ENCODE data around the gene PSTK. TPM values are rescaled to one million over a fixed set of nuclear protein-coding genes. Genes with fewer than 3 reads are reported as not detected.

The PSTK gene
- total and polyA plus RNA-seq, 9 of the 15 experiments (the other 6 are each of a cell fraction or from before 2014, with no cell fraction given): 13.2 to 49.7 (median 18.9) TPM

- no peak for TF ChIP-seq E4F1 (CRISPR knock-in tag; IDR thresholded peaks at IDR 0.05; ENCODE audit: borderline replicate concordance)
- peak; percentile 39 for TF ChIP-seq CREB1 (IDR thresholded peaks at IDR 0.05)
- TF ChIP-seq CREB1 (CRISPR knock-in tag; IDR thresholded peaks at IDR 0.05): no peak; the same call in 1 of the 2 replicates
- peak; percentile 55; the same call in 1 of the 2 replicates for TF ChIP-seq SIN3B (IDR thresholded peaks at IDR 0.05; ENCODE audit: low read depth)
- TF ChIP-seq ZNF232 (CRISPR knock-in tag; IDR thresholded peaks at IDR 0.05): 0 out of 2 replicates have a peak, but pooled peaks have one; percentile 24
- no peak for TF ChIP-seq KDM1A (IDR thresholded peaks at IDR 0.05)
- TF ChIP-seq SOX6 (IDR thresholded peaks at IDR 0.05): 0 out of 2 replicates have a peak, but pooled peaks have one; percentile 13
- TF ChIP-seq SAFB (IDR thresholded peaks at IDR 0.05; ENCODE audit: borderline replicate concordance, low read depth, low read length): no peak
- no peak for TF ChIP-seq ZNF76 (CRISPR knock-in tag; IDR thresholded peaks at IDR 0.05; ENCODE audit: borderline replicate concordance)
- no peak for TF ChIP-seq CEBPB (tag; IDR thresholded peaks at IDR 0.05)
- 0 out of 2 replicates have a peak, but pooled peaks have one; percentile 25 for TF ChIP-seq XRCC5 (IDR thresholded peaks at IDR 0.05; ENCODE audit: low read depth, low read length)
- TF ChIP-seq SIN3A (IDR thresholded peaks at IDR 0.05; ENCODE audit: borderline replicate concordance in 2 of 2, control insufficient read depth in 1 of 2, low read depth in 2 of 2, low read length in 2 of 2): peak; percentile 35 to 43; a peak in 2 of 4 replicates
- TF ChIP-seq, protein P1, sequence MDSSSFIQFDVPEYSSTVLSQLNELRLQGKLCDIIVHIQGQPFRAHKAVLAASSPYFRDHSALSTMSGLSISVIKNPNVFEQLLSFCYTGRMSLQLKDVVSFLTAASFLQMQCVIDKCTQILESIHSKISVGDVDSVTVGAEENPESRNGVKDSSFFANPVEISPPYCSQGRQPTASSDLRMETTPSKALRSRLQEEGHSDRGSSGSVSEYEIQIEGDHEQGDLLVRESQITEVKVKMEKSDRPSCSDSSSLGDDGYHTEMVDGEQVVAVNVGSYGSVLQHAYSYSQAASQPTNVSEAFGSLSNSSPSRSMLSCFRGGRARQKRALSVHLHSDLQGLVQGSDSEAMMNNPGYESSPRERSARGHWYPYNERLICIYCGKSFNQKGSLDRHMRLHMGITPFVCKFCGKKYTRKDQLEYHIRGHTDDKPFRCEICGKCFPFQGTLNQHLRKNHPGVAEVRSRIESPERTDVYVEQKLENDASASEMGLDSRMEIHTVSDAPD (CRISPR knock-in tag; IDR thresholded peaks at IDR 0.05): no peak
- peak; percentile 51 for TF ChIP-seq BHLHE40 (IDR thresholded peaks at IDR 0.05; ENCODE audit: low read length)
- 0 out of 2 replicates have a peak, but pooled peaks have one; percentile 40 for TF ChIP-seq NBN (IDR thresholded peaks at IDR 0.05; ENCODE audit: low read depth)
- TF ChIP-seq PURB (CRISPR knock-in tag; IDR thresholded peaks at IDR 0.05; ENCODE audit: low read depth): no peak
- TF ChIP-seq POU5F1 (IDR thresholded peaks at IDR 0.05; ENCODE audit: borderline replicate concordance, low read depth, low read length, partially characterized antibody): peak; percentile 80
- peak; percentile 88 for TF ChIP-seq RNF2 (IDR thresholded peaks at IDR 0.05)
- TF ChIP-seq KAT7 (CRISPR knock-in tag; IDR thresholded peaks at IDR 0.05; ENCODE audit: borderline replicate concordance): peak; percentile 82
- TF ChIP-seq NCOA1 (IDR thresholded peaks at IDR 0.05; ENCODE audit: low read depth): peak; percentile 95
- TF ChIP-seq KHSRP (IDR thresholded peaks at IDR 0.05): no peak
- TF ChIP-seq PRPF4 (IDR thresholded peaks at IDR 0.05; ENCODE audit: insufficient read depth, low read depth, low read length, poor library complexity, severe bottlenecking): no peak
- TF ChIP-seq NR2C2 (CRISPR knock-in tag; IDR thresholded peaks at IDR 0.05): no peak
- peak; percentile 90 for TF ChIP-seq NR2C2 (tag; IDR thresholded peaks at IDR 0.05)
- no peak for TF ChIP-seq ZNF347 (CRISPR knock-in tag; IDR thresholded peaks at IDR 0.05; ENCODE audit: low read depth)
- no peak for TF ChIP-seq CGGBP1 (CRISPR knock-in tag; IDR thresholded peaks at IDR 0.05)
Measured at GRCh38 chr10:122953902-122954730, 26.1 kb upstream of the PSTK start, which contains the start of gene C10orf88 (continued).

All from K562 (cell line).